GM23248 (cell line): ENCODE data around the gene PF4V1. TPM values are rescaled to one million over a fixed set of nuclear protein-coding genes. Genes with fewer than 3 reads are reported as not detected.

Experiments
- DNase-seq: peaks from one replicate; pipeline ENCODE4 v3.0.0-alpha.2; 2015
- H2AFZ ChIP-seq: fragments of 200-600 bp; sonication (generic); 2 replicates; pipeline ENCODE4 v1.6.1; 2016; ENCODE audit warnings: antibody characterized with exemption
- H3F3A ChIP-seq: fragments of 200-600 bp; sonication (generic); 2 replicates; pipeline ENCODE4 v1.6.1; 2016; ENCODE audit warnings: mild to moderate bottlenecking, antibody characterized with exemption, mixed run types; ENCODE audit not compliant: insufficient read depth
- H3K27ac ChIP-seq: fragments of 200-600 bp; sonication (generic); 2 replicates; pipeline ENCODE4 v1.5.1; 2016; ENCODE audit warnings: mild to moderate bottlenecking
- H3K27me3 ChIP-seq: fragments of 200-600 bp; sonication (generic); replicated peaks from 2 replicates; pipeline ENCODE4 v1.6.1; 2016; ENCODE audit warnings: mild to moderate bottlenecking; ENCODE audit not compliant: insufficient read depth
- H3K36me3 ChIP-seq: fragments of 200-600 bp; sonication (generic); 2 replicates; pipeline ENCODE4 v1.6.1; 2016; ENCODE audit warnings: low read depth, mild to moderate bottlenecking
- H3K4me1 ChIP-seq: fragments of 200-600 bp; sonication (generic); 2 replicates; pipeline ENCODE4 v1.6.1; 2016; ENCODE audit warnings: mild to moderate bottlenecking; ENCODE audit not compliant: insufficient read depth
- H3K4me2 ChIP-seq: fragments of 200-600 bp; sonication (generic); one replicate; pipeline ENCODE4 v1.6.1; 2016; ENCODE audit warnings: mild to moderate bottlenecking; ENCODE audit not compliant: unreplicated experiment
- H3K4me3 ChIP-seq: fragments of 200-600 bp; sonication (generic); 2 replicates; pipeline ENCODE4 v1.5.1; 2016; ENCODE audit warnings: mild to moderate bottlenecking
- H3K79me2 ChIP-seq: fragments of 200-600 bp; sonication (generic); 2 replicates; pipeline ENCODE4 v1.6.1; 2016; ENCODE audit warnings: mild to moderate bottlenecking; ENCODE audit not compliant: insufficient read depth
- H3K9ac ChIP-seq: fragments of 200-600 bp; sonication (generic); 2 replicates; pipeline ENCODE4 v1.6.1; 2016; ENCODE audit warnings: mild to moderate bottlenecking
- H3K9me2 ChIP-seq: fragments of 200-600 bp; sonication (generic); 2 replicates; pipeline ENCODE4 v1.6.1; 2016; ENCODE audit warnings: mixed run types, mild to moderate bottlenecking, moderate library complexity; ENCODE audit not compliant: insufficient read depth
- H3K9me3 ChIP-seq: fragments of 200-600 bp; sonication (generic); one replicate; pipeline ENCODE4 v1.6.1; 2017; ENCODE audit warnings: low read depth
- H4K20me1 ChIP-seq: fragments of 200-600 bp; sonication (generic); 2 replicates; pipeline ENCODE4 v1.6.0; 2016; ENCODE audit not compliant: insufficient read depth
- EZH2 ChIP-seq: fragments of 200-600 bp; sonication (generic); IDR thresholded peaks from 2 replicates; pipeline ENCODE4 v1.6.1; 2018; ENCODE audit warnings: antibody characterized with exemption, mild to moderate bottlenecking; ENCODE audit not compliant: insufficient read depth, poor library complexity, severe bottlenecking
- EZH2phosphoT487 ChIP-seq: fragments of 200-600 bp; sonication (generic); IDR thresholded peaks from 2 replicates; pipeline ENCODE4 v1.6.1; 2018; ENCODE audit warnings: antibody characterized with exemption, moderate library complexity, mild to moderate bottlenecking, low read depth; ENCODE audit not compliant: insufficient read depth
- WGBS, 2 experiments: methylation state at CpG; one replicate each; pipeline ENCODE4 v1.1.6; 2015 to 2017; ENCODE audit warnings: low lambda C conversion rate in 2 of 2, low coverage in 1 of 2; ENCODE audit errors: missing lambda C conversion rate in 2 of 2; 5-methylcytosine and 5-hydroxymethylcytosine counted together
- in situ Hi-C: fragments of 300-500 bp; cut with MboI; formaldehyde crosslinking; loops from 2 replicates; pipeline ENCODE4 v1.15.0; 2020
- polyA plus RNA-seq: library from polyadenylated mRNA; unstranded; fragments of >200 nt; fragmentation: Nextera tagmentation; extraction: Ambion mirVana; gene quantifications from 2 replicates; pipeline ENCODE4 v1.2.1, GENCODE V29; 2016
- total RNA-seq: library from RNA; depleted of rRNA; stranded (reverse); fragments of >200 nt; shearing (Covaris generic); gene quantifications from 2 replicates; pipeline ENCODE4 v1.2.3, GENCODE V29; 2014

The PF4V1 gene
- total and polyA plus RNA-seq, 2 experiments from 2014 or later, result 8.1 to 13.8 TPM

DNA sequence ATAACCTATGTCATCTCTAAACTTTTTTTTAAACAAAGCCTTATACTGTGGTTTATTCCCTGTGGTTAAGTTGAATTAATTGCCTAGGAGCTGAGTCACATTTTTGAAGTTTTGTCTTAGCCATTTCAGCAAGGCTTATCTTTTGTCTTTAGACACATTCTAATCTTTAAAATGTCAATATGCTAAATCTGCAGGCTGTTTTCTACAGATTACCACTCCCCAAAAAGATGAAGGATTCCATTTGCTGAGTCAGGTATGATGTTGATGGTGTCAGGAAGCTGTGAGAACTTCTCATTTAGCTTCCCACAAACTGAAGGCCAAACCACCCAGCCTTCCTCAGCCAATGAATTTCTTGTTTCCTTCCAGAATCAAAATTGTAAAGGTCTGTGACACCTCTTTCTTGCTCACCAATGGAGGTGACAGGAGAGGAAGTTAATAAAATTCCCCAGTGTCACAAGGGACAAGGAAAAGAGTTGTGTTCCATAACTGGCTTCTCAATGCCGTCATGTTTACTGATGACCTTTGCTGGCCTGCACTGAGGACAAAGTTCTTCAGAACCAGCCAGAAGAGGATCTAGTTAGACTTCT lies 20.4 kb upstream of the PF4V1 start:
- Histone ChIP-seq H3K27ac (peak overlapping the region; percentile 37), H3K9ac (no peak overlapping the region), H3K9me3 (no peaks in the 10 kb centered on the region), H3F3A (peaks cover 49% of the 10 kb centered on the region), H3K36me3 (no peaks in the 10 kb centered on the region), H4K20me1 (no peaks in the 10 kb centered on the region), H3K27me3 (no peaks in the 10 kb centered on the region), H3K4me2 (peak overlapping the region; percentile 34), H3K79me2 (no peaks in the 10 kb centered on the region), H2AFZ (no peak overlapping the region), H3K9me2 (no peaks in the 10 kb centered on the region), H3K4me3 (no peak overlapping the region), H3K4me1 (peaks cover 47% of the 10 kb centered on the region)
- in situ Hi-C loops, result no loop called here
- peak; percentile 57 for DNase-seq
- 95 to 100% methylated on average over 1 of the region's 1 CpG for WGBS, 2 experiments
- 0 out of 2 replicates have a peak, but pooled peaks have one; percentile 71 for TF ChIP-seq EZH2phosphoT487
- TF ChIP-seq EZH2, result no peak

GRCh38 chr4:73836373-73837279 lies 16.5 kb upstream of the PF4V1 start, which contains the start of gene CXCL6:
Gene CXCL6, plus strand, starts transcription at chr4:73836678. Its CDS starts 73 bp downstream, at chr4:73836751.
- Histone ChIP-seq H3F3A (peaks cover 29% of the 10 kb centered on the region), H3K4me2 (peak within 1 kb of the TSS; percentile 80), H3K9me2 (no peaks in the 10 kb centered on the region), H4K20me1 (no peaks in the 10 kb centered on the region), H3K9ac (peak within 1 kb of the TSS; percentile 40; the same call in 1 of the 2 replicates), H3K27ac (no peak within 1 kb of the TSS), H3K36me3 (no peaks in the 10 kb centered on the region), H3K9me3 (no peaks in the 10 kb centered on the region), H2AFZ (peak within 1 kb of the TSS; percentile 78), H3K27me3 (no peaks in the 10 kb centered on the region), H3K4me3 (peak within 1 kb of the TSS; percentile 72), H3K79me2 (no peaks in the 10 kb centered on the region), H3K4me1 (peaks cover 36% of the 10 kb centered on the region)
- DNase-seq, result peak; percentile 63
- TF ChIP-seq EZH2 (no peak), EZH2phosphoT487 (no peak)
- WGBS, 2 experiments, result 9 to 10% methylated on average over 40 to 41 of the region's 41 CpGs
- in situ Hi-C loops, result no loop called here

GRCh38 chr4:73839071-73839470 lies 14.0 kb upstream of the PF4V1 start:
- Histone ChIP-seq H3K9me2 (no peaks in the 10 kb centered on the region), H3K27me3 (no peaks in the 10 kb centered on the region), H3K79me2 (no peaks in the 10 kb centered on the region), H3F3A (peaks cover 23% of the 10 kb centered on the region), H3K36me3 (no peaks in the 10 kb centered on the region), H3K4me2 (no peak overlapping the region), H3K9me3 (no peaks in the 10 kb centered on the region), H4K20me1 (no peaks in the 10 kb centered on the region), H3K27ac (no peak overlapping the region), H3K4me1 (peaks cover 28% of the 10 kb centered on the region), H2AFZ (no peak overlapping the region), H3K4me3 (no peak overlapping the region), H3K9ac (no peak overlapping the region)
- in situ Hi-C loops, result no loop called here
- 83 to 87% methylated on average over 5 of the region's 5 CpGs for WGBS, 2 experiments
- TF ChIP-seq EZH2phosphoT487 (no peak), EZH2 (no peak)
- DNase-seq, result no peak

DNA sequence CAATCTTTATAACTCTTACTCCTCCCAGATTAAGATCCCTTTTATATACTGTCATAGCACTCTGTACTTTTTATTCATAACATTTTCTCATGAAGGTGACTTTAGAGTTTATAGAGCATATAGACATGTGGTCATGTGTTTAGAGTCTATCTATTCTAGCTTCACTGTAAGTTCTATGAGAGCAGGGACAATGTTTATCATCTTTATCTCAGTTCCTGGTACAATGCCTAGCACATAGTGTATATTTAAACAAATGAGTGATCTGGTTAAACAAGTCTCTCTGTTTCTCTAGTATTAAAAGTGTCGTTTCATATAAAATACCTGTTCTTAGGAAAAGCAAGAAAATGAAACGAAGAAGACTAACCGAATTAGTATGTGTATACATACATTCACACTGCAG lies 13.4 kb upstream of the PF4V1 start:
- H3K36me3 ChIP-seq, result no peaks in the 10 kb centered on the region
- H3K27me3 ChIP-seq, result no peaks in the 10 kb centered on the region
- peaks cover 33% of the 10 kb centered on the region for H3K4me1 ChIP-seq
- H3K9ac ChIP-seq, result no peak overlapping the region
- H3F3A ChIP-seq, result peaks cover 24% of the 10 kb centered on the region
- in situ Hi-C loops, result no loop called here
- no peak overlapping the region for H3K4me3 ChIP-seq
- H2AFZ ChIP-seq, result no peak overlapping the region
- WGBS, 2 experiments, result 97% methylated on average over 3 of the region's 3 CpGs
- no peaks in the 10 kb centered on the region for H3K79me2 ChIP-seq
- no peaks in the 10 kb centered on the region for H3K9me3 ChIP-seq
- no peak for DNase-seq
- TF ChIP-seq EZH2phosphoT487, result no peak
- no peak for TF ChIP-seq EZH2
- H3K9me2 ChIP-seq, result no peaks in the 10 kb centered on the region
- no peaks in the 10 kb centered on the region for H4K20me1 ChIP-seq
- H3K4me2 ChIP-seq, result no peak overlapping the region
- H3K27ac ChIP-seq, result no peak overlapping the region
